HUDEP-2 (cell line): ENCODE results near the gene MXD1.

ENCODE experiments used
- DNase-seq, 76 experiments: peaks; one replicate each; lab custom pipeline; 2025; ENCODE audit not compliant: unreplicated experiment in 76 of 76; lab: John Stamatoyannopoulos, UW

MXD1 gene

GRCh38 chr2:69933254-69933828, 18.4 kb downstream of the MXD1 start:
- DNase-seq = no peak

DNA sequence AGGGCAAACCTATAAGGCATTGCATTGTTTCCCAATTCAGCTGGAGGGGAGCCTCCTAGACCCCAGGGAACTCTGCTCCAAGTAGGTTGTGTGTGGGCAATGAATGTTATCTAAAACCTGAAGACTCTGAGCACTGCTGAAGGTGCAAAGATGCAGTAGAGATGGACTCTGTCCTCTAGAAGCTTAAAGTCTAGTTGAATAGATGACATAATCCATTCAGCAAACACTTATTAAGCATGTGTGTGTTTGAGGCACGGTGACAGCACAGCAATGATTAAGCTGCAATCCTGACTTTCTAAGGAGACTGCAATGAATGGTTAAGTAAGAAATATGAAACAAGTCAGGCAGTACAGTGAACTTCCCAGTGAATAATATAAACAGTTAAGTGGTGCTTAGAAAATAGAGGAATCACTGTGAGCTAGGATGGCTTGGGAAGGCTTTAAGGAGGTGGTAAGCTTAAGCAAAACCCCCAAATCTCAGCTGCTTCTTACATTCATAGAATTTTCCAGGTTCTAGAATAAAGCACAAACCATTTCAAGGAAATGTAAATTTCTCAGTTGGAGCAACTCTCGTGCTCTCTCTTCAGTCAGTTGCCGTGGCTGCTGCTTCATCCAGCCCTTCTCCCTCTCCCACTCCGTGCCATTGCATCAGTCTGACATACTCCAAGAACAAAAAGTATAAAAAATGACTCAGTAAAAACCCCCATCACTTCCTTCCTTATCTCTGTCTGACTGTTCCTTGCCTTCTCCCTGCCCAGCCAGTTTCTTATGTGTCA, 19.1 kb downstream of the MXD1 start:
- no peak for DNase-seq

GRCh38 chr2:69934614-69934908, 19.7 kb downstream of the MXD1 start:
- DNase-seq = no peak

DNA sequence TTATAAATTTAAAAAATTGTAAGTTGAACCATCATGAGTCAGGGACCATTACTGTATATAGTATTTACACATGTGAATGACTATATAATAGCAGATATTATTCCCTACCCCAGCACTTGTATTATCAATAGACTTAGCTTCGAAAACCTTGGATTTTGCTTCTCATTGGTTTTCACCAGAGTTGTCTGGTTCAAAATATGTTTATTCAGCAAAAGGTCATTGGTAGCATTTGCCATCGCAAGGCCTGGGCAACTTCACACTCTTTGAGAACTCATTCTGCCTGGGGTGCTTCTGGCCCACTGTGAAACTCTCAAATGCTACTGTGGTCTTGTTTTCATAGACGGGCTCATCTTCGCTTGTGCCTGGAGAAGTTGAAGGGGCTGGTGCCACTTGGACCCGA, 20.1 kb downstream of the MXD1 start:
- DNase-seq = no peak

DNA sequence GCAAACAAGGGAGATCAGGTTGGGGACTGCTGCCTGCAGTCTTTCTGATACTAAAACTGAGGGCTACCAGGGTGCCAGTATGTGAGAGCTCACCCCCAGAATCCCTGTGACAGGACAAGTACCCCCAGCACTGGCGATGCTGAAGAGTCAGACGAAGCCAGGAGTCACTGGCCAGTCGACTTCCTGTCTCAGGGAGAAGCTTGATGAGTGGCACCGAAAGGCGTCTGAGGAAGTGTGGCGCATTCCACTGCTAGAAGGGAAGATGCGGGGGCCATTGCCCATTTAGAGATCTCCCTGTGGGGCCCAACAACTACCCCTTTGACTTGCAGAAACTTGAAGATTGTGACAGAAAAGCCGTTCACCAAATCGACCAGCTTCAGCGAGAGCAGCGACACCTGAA, 22.0 kb downstream of the MXD1 start:
- no peak for DNase-seq

GRCh38 chr2:69937968-69938367, 23.1 kb downstream of the MXD1 start:
- no peak for DNase-seq

- no peak for DNase-seq
These were observed 24.8 kb downstream of the MXD1 start for GRCh38 chr2:69939722-69940121.

GRCh38 chr2:69940691-69941090, 25.8 kb downstream of the MXD1 start:
- DNase-seq = no peak

DNA sequence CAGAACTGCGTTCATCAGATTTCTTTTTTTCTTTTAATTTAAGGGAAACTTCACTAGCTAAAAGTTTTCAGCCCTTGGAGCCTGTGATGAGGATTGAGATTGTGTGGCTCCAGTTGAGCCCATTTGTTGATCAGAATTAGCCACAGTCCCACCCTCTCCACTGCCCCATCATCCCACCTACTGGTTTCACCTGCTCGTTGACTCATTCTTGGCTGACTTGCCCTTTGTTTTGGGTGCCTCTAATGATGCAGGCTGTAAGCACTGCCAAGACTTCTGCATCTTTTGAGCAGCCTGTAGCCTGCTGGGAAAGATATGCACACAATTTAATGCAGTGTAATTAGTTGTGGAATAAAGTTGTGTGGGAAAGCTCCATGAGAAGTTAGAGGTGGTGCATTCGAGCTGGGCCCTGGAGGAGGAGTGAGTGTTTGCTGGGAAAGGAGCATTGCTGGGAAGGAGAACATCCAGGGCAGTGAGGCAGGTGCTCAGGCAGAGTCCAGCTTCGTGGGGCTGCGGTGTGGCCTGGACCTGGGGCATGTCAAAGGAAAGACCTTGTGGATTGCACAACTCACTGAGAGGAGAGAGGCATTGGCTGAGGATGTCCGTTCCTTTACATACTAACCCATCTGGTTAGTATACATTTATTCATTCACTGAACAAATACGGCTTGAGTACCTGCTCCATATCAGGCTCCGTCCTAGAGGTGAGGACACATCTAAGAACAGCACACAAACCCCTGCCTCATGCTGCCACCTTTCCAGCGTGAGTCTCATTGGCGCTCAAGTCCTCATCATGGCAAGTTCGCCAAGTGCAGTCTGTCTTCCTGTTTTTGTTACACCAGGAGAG, 28.3 kb downstream of the MXD1 start:
- DNase-seq = no peak

DNA sequence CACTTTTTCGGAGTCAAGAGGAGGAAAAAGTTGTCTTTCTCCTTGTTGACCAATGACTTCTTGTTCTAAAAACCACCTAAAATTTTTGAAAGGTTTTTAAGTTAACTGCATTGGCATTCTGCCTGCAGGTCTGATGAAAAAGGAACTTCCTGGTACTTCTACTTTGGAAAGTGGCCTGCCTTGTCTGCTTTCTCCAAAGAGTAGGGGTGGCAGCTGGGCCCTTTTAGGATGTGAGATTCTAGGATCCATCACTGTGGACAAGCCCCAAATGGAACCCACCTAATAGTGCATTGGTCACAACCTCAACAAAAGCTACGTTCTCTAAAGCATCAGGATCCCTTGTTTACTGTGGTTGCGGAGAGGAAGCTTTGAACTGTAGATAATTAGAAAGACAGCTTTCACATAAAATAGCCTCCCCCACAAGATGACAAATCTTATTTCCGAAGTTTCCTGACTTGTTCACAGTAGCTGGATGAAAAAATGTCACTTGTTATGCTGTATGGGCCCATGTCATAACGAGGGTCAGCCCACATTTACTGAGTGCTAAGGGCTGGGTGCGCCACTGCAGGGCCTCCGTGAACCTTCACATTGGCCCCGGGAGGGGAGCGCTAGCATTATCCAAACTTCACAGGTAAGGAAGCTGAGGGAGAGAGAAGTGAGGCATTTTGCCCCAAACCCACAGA, 29.1 kb downstream of the MXD1 start:
- DNase-seq = peak in 1 of 76 experiments; percentile 7

DNA sequence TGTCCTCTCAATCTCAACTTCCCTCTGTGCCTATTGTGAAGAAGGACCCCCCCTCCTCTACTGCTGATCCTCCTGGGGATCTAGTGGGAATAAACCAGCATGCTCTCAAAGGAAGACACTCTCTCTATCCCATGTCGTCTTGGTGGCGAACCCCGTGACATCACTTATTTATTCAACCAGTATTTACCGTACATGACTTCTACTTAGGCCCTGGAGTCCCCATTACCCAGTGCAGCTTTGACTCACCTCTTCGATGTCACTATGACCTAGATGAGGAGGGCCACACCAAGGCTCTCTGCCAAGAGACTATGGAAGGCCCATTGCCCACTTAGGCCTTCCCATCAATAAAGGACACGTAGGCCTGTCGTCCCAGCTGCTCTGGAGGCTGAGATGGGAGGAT, 29.8 kb downstream of the MXD1 start:
- no peak for DNase-seq

GRCh38 chr2:69945441-69945840, 30.5 kb downstream of the MXD1 start:
- DNase-seq = peak in 1 of 76 experiments; percentile 5

GRCh38 chr2:69945941-69946340, 31.0 kb downstream of the MXD1 start:
- no peak for DNase-seq

- peak in 16 of 76 experiments; percentile 4 to 44 (median 19) for DNase-seq
These were observed 31.7 kb downstream of the MXD1 start for GRCh38 chr2:69946351-69947324.

DNA sequence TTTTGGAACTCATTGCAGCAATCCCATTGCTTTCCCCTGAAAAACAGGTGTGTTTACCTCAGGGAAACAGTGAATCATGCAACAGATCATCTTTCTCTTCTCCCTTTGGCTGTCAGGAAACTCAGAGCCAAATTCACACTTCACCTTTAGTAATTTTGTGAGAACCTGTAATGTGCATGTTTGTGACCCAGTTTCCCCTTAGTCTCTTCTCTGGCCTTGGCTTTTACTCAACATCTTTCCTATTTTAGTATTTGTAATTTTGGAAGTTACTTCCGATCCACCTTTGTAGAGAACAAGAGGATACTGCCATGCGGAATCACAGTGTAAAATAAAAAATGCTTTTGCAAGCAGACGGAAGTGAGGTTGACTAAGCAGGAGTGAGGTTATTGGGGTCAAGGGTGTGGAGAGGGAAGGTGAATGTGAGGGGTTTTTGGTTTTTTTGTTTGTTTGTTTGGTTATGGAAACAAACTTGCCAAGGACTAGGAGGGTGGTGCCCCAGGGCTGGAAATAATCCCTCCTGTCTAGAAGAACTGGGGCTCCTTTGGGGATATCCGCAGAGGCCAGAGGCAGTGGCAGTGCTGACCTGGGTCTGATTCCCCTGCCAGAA, 32.5 kb downstream of the MXD1 start:
- no peak for DNase-seq

DNA sequence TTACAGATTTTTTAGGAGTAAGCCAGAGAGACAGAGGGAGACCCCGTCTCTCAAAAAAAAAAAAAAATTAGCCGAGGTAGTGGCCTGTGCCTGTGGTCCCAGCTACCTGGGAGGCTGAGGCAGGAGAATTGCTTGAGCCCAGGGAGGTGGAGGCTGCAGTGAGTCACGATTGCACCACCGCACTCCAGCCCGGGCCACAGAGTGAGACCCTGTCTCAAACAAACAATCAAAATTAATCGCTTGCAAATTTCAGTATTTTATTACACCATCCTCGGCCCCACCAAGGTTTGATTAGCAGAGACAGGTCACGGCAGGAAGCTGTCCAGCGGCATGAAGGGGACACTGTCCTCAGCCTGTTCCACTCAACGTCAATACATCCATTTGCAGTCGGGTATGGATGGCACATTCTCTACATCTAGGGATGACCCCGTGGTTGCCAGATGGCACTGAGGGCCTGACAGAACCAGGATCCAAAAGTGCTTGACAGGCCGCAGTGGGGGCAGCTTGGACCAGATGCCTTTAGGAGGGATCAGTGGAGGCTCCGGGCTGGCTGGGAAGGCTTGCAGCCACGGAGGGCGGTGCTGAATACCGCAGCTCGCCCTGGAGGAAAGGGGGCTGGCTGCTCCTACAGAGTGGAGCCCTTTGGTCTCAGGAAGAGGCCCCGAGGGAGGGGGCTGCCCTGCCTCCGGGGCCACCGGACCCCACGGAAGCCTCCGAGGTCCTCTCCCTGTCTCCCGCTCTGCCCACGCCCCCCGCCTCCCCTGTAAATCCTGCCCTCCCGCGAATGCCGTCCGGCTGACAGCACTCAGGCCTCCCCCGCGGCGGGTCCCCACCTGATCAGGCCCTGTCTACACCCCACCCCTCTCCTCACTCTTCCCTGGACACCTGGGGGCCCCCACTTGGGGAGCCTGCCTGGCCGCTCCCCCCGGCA, 33.4 kb downstream of the MXD1 start:
- DNase-seq = no peak

DNA sequence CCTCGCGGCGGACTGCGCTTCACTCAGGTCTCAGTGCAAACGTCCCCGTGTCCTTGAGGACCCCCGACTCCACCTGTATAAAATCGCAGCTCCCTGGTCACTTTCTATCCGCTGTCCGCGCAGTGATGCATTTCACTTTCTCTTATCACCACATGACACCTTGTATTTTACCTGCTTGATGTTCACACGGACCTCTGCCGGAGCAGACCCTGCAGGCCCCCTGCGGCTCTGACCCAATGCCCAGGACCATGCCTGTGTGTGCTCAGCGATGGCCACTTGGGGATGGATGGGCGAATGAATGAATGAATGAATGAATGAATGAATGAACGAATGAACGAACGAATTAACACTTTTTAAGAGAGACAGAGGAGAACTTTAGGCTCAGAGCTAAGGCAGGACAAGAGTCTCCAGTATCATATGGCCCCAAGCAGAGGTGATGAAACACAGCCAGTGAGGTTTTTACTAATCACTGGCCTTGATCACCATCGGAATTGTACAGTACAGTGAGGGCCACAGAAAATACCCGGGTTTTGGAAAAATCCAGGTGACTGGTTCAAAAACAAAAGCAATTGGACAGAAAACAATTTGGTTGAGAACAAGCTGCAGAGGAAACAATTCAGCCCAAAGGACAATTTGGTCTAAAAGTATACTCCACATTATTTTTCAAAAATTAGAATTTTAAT, 34.2 kb downstream of the MXD1 start:
- no peak for DNase-seq

DNA sequence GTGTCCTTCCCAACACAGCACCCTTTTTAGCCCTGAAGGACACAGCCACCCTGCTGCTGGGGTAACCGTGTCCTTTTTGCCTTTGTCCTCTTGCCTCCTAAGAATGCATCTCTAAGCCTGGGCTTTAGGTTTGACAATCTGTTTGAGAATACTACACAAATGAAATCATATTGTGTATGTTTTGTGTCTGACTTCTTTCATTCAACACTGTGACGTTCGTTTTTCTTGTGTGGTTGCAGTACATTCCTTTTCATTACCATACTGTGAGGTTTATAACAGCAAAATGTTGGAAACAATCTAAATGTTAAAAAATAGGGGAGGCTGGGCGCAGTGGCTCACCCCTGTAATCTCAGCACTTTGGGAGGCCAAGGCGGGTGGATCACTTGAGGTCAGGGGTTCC, 35.3 kb downstream of the MXD1 start:
- no peak for DNase-seq
